Measurements from ENCODE around the gene MARCHF11. TPM values are rescaled to one million over a fixed set of nuclear protein-coding genes. Genes with fewer than 3 reads are reported as not detected.

The MARCHF11 gene
- total and polyA plus RNA-seq, 2 experiments from 2014 or later = not detected

- TF ChIP-seq EZH2phosphoT487 (IDR thresholded peaks at IDR 0.05; ENCODE audit: insufficient read depth, low read depth) = no peak
- TF ChIP-seq EZH2 (IDR thresholded peaks at IDR 0.05; ENCODE audit: insufficient read depth, poor library complexity, severe bottlenecking) = no peak
- H3K27ac ChIP-seq = no peak overlapping the region
- H2AFZ ChIP-seq = no peak overlapping the region
- H3K36me3 ChIP-seq (ENCODE audit: low read depth) = no peaks in the 10 kb centered on the region
- H3F3A ChIP-seq (ENCODE audit: insufficient read depth) = no peaks in the 10 kb centered on the region
- in situ Hi-C loops (cut with MboI) = no loop called here
- no peaks in the 10 kb centered on the region for H3K9me2 ChIP-seq (ENCODE audit: insufficient read depth)
- DNase-seq = no peak
- H3K4me2 ChIP-seq (ENCODE audit: unreplicated experiment) = no peak overlapping the region
- 42 to 50% methylated on average over 8 of the region's 8 CpGs for WGBS, 2 experiments (ENCODE audit: low coverage in 1 of 2, low lambda C conversion rate in 2 of 2, missing lambda C conversion rate in 2 of 2)
- H3K79me2 ChIP-seq (ENCODE audit: insufficient read depth) = no peaks in the 10 kb centered on the region
- H3K4me1 ChIP-seq (ENCODE audit: insufficient read depth) = no peaks in the 10 kb centered on the region
- no peak overlapping the region for H3K9ac ChIP-seq
- no peaks in the 10 kb centered on the region for H4K20me1 ChIP-seq (ENCODE audit: insufficient read depth)
- no peaks in the 10 kb centered on the region for H3K9me3 ChIP-seq (ENCODE audit: low read depth)
- H3K27me3 ChIP-seq (replicated peaks; ENCODE audit: insufficient read depth) = peaks cover 19% of the 10 kb centered on the region
- H3K4me3 ChIP-seq = no peak overlapping the region
Observed at GRCh38 chr5:16037121-16037845, 142.3 kb downstream of the MARCHF11 start.

- peaks cover 19% of the 10 kb centered on the region for H3K27me3 ChIP-seq (replicated peaks; ENCODE audit: insufficient read depth)
- no peaks in the 10 kb centered on the region for H3F3A ChIP-seq (ENCODE audit: insufficient read depth)
- H3K79me2 ChIP-seq (ENCODE audit: insufficient read depth) = no peaks in the 10 kb centered on the region
- no peaks in the 10 kb centered on the region for H3K9me2 ChIP-seq (ENCODE audit: insufficient read depth)
- no peak overlapping the region for H3K4me3 ChIP-seq
- H2AFZ ChIP-seq = no peak overlapping the region
- WGBS, 2 experiments (ENCODE audit: low coverage in 1 of 2, low lambda C conversion rate in 2 of 2, missing lambda C conversion rate in 2 of 2) = 1 to 4% methylated on average over 8 of the region's 8 CpGs
- no peak for DNase-seq
- H3K9ac ChIP-seq = no peak overlapping the region
- no peak overlapping the region for H3K4me2 ChIP-seq (ENCODE audit: unreplicated experiment)
- no peaks in the 10 kb centered on the region for H3K36me3 ChIP-seq (ENCODE audit: low read depth)
- H4K20me1 ChIP-seq (ENCODE audit: insufficient read depth) = no peaks in the 10 kb centered on the region
- H3K27ac ChIP-seq = no peak overlapping the region
- no peak for TF ChIP-seq EZH2 (IDR thresholded peaks at IDR 0.05; ENCODE audit: insufficient read depth, poor library complexity, severe bottlenecking)
- no peak for TF ChIP-seq EZH2phosphoT487 (IDR thresholded peaks at IDR 0.05; ENCODE audit: insufficient read depth, low read depth)
- H3K4me1 ChIP-seq (ENCODE audit: insufficient read depth) = no peaks in the 10 kb centered on the region
- H3K9me3 ChIP-seq (ENCODE audit: low read depth) = no peaks in the 10 kb centered on the region
- in situ Hi-C loops (cut with MboI) = no loop called here
Observed at GRCh38 chr5:16034319-16035001, 145.1 kb downstream of the MARCHF11 start.

- 71 to 77% methylated on average over 4 of the region's 4 CpGs for WGBS, 2 experiments (ENCODE audit: low coverage in 1 of 2, low lambda C conversion rate in 2 of 2, missing lambda C conversion rate in 2 of 2)
- no peak overlapping the region for H3K4me3 ChIP-seq
- no peak for DNase-seq
- in situ Hi-C loops (cut with MboI) = no loop called here
- no peaks in the 10 kb centered on the region for H3K9me2 ChIP-seq (ENCODE audit: insufficient read depth)
- no peaks in the 10 kb centered on the region for H3K9me3 ChIP-seq (ENCODE audit: low read depth)
- TF ChIP-seq EZH2phosphoT487 (IDR thresholded peaks at IDR 0.05; ENCODE audit: insufficient read depth, low read depth) (no peak), EZH2 (IDR thresholded peaks at IDR 0.05; ENCODE audit: insufficient read depth, poor library complexity, severe bottlenecking) (no peak)
- no peaks in the 10 kb centered on the region for H3F3A ChIP-seq (ENCODE audit: insufficient read depth)
- H3K9ac ChIP-seq = no peak overlapping the region
- H4K20me1 ChIP-seq (ENCODE audit: insufficient read depth) = no peaks in the 10 kb centered on the region
- no peaks in the 10 kb centered on the region for H3K36me3 ChIP-seq (ENCODE audit: low read depth)
- no peak overlapping the region for H2AFZ ChIP-seq
- H3K79me2 ChIP-seq (ENCODE audit: insufficient read depth) = no peaks in the 10 kb centered on the region
- no peak overlapping the region for H3K4me2 ChIP-seq (ENCODE audit: unreplicated experiment)
- H3K27me3 ChIP-seq (replicated peaks; ENCODE audit: insufficient read depth) = peaks cover 19% of the 10 kb centered on the region
- H3K4me1 ChIP-seq (ENCODE audit: insufficient read depth) = no peaks in the 10 kb centered on the region
- H3K27ac ChIP-seq = no peak overlapping the region
Observed at GRCh38 chr5:16033187-16033925, 146.2 kb downstream of the MARCHF11 start.

GRCh38 chr5:16028708-16029107, 150.9 kb downstream of the MARCHF11 start:
- Histone ChIP-seq H3K79me2 (ENCODE audit: insufficient read depth) (no peaks in the 10 kb centered on the region), H3K9me2 (ENCODE audit: insufficient read depth) (no peaks in the 10 kb centered on the region), H3K9me3 (ENCODE audit: low read depth) (no peaks in the 10 kb centered on the region), H3K9ac (no peak overlapping the region), H3K27me3 (replicated peaks; ENCODE audit: insufficient read depth) (peaks cover 2% of the 10 kb centered on the region; the same call in 1 of the 2 replicates), H3K4me3 (no peak overlapping the region), H2AFZ (no peak overlapping the region), H3F3A (ENCODE audit: insufficient read depth) (no peaks in the 10 kb centered on the region), H3K27ac (no peak overlapping the region), H4K20me1 (ENCODE audit: insufficient read depth) (no peaks in the 10 kb centered on the region), H3K36me3 (ENCODE audit: low read depth) (no peaks in the 10 kb centered on the region), H3K4me2 (ENCODE audit: unreplicated experiment) (no peak overlapping the region), H3K4me1 (ENCODE audit: insufficient read depth) (no peaks in the 10 kb centered on the region)
- in situ Hi-C loops (cut with MboI) = no loop called here
- TF ChIP-seq EZH2phosphoT487 (IDR thresholded peaks at IDR 0.05; ENCODE audit: insufficient read depth, low read depth) = no peak
- DNase-seq = no peak
- 16 to 29% methylated on average over 3 of the region's 3 CpGs for WGBS, 2 experiments (ENCODE audit: low coverage in 1 of 2, low lambda C conversion rate in 2 of 2, missing lambda C conversion rate in 2 of 2)

All from GM23248 (cell line).